Endothelial cell of umbilical vein (primary cell): ENCODE data around the gene IGSF9. TPM values are rescaled to one million over a fixed set of nuclear protein-coding genes. Genes with fewer than 3 reads are reported as not detected.

Experiments used
- BruUV-seq: library from RNA; stranded (reverse); fragments of 400-500 nt; replicated peaks from 2 replicates; lab custom pipeline; 2021; lab: Mats Ljungman, UMichigan
- CTCF ChIA-PET: fragments of 300-600, 350-600 bp; sonication (Branson Sonifier 250); formaldehyde crosslinking; loops from one replicate; lab custom pipeline; 2021; ENCODE audit warnings: antibody characterized with exemption, inconsistent platforms; lab: Charles Lee
- POLR2A ChIA-PET: fragments of 300-600, 350-600 bp; sonication (Branson Sonifier 250); formaldehyde crosslinking; loops from one replicate; lab custom pipeline; 2021; ENCODE audit warnings: antibody characterized with exemption, inconsistent platforms; lab: Charles Lee
- DNase-seq: peaks from one replicate; pipeline ENCODE4 v3.0.0-alpha.2; 2011; ENCODE audit warnings: low read depth, low spot score
- FAIRE-seq: peaks from 2 replicates; lab custom pipeline; 2011; peaks lifted over from hg19 to GRCh38; lab: Jason Lieb, UNC
- H2AFZ ChIP-seq: 2 replicates; pipeline ENCODE4 v1.6.0; 2012; ENCODE audit warnings: low read depth, low read length, control low read depth, inconsistent platforms
- H3K27ac ChIP-seq: 2 replicates; pipeline ENCODE4 v1.5.1; 2011; ENCODE audit warnings: low read depth, mild to moderate bottlenecking, control low read depth, low read length, moderate library complexity; ENCODE audit not compliant: insufficient read depth
- H3K27me3 ChIP-seq, 2 experiments: 2 replicates each; pipeline versions ENCODE4 v1.6.0 to v1.6.1; 2011; ENCODE audit warnings: low read length in 2 of 2, mixed read lengths in 1 of 2; ENCODE audit not compliant: control insufficient read depth in 2 of 2, insufficient read depth in 2 of 2
- H3K36me3 ChIP-seq, 2 experiments: 2 replicates in 1 of 2; 3 replicates in 1 of 2; pipeline ENCODE4 v1.5.1; 2011; ENCODE audit warnings: low read length in 2 of 2, mild to moderate bottlenecking in 1 of 2, moderate library complexity in 1 of 2; ENCODE audit not compliant: control insufficient read depth in 2 of 2, insufficient read depth in 2 of 2; ENCODE audit errors: extremely low read depth in 1 of 2
- H3K4me1 ChIP-seq: 3 replicates; pipeline ENCODE4 v1.5.1; 2011; ENCODE audit warnings: mild to moderate bottlenecking, low read length; ENCODE audit not compliant: control insufficient read depth, insufficient read depth; ENCODE audit errors: extremely low read depth
- H3K4me2 ChIP-seq: 2 replicates; pipeline ENCODE4 v1.6.1; 2011; ENCODE audit warnings: low read length, control low read depth, mixed read lengths; ENCODE audit not compliant: insufficient read depth
- H3K4me3 ChIP-seq, 3 experiments: fragments of 200-600 bp in 1 of 3; sonication (generic), shearing (Covaris generic) in 1 of 3; replicated peaks in 1 of 3; 2 replicates each; pipeline ENCODE4 v1.5.1; 2011 to 2016; ENCODE audit warnings: control low read depth in 3 of 3, low read length in 3 of 3, mild to moderate bottlenecking in 2 of 3, inconsistent platforms in 1 of 3, low read depth in 1 of 3, moderate library complexity in 1 of 3; ENCODE audit not compliant: insufficient read depth in 1 of 3
- H3K79me2 ChIP-seq: 2 replicates; pipeline ENCODE4 v1.6.0; 2012; ENCODE audit warnings: low read length, inconsistent platforms; ENCODE audit not compliant: control insufficient read depth, insufficient read depth
- H3K9ac ChIP-seq: replicated peaks from 2 replicates; pipeline ENCODE3; 2011; ENCODE audit warnings: low read length, control low read depth; ENCODE audit not compliant: insufficient read depth; ENCODE audit errors: extremely low read depth
- H3K9me1 ChIP-seq: replicated peaks from 3 replicates; pipeline ENCODE4 v1.6.0; 2011; ENCODE audit warnings: mild to moderate bottlenecking, low read length; ENCODE audit not compliant: control insufficient read depth, insufficient read depth; ENCODE audit errors: extremely low read depth
- H3K9me3 ChIP-seq: replicated peaks from 2 replicates; pipeline ENCODE4 v1.5.1; 2012; ENCODE audit warnings: low read length, inconsistent platforms; ENCODE audit not compliant: control insufficient read depth, insufficient read depth
- H4K20me1 ChIP-seq: replicated peaks from 2 replicates; pipeline ENCODE3; 2011; ENCODE audit warnings: mild to moderate bottlenecking, low read length; ENCODE audit not compliant: control insufficient read depth, insufficient read depth; ENCODE audit errors: extremely low read depth
- EZH2 ChIP-seq: IDR thresholded peaks from 2 replicates; pipeline ENCODE4 v1.6.1; 2012; ENCODE audit warnings: borderline replicate concordance, low read depth, mild to moderate bottlenecking, moderate library complexity, low read length, inconsistent platforms; ENCODE audit not compliant: severe bottlenecking
- FOS ChIP-seq: IDR thresholded peaks from 2 replicates; pipeline ENCODE4 v1.6.1; 2011; ENCODE audit warnings: mild to moderate bottlenecking, low read length, moderate library complexity, borderline replicate concordance; ENCODE audit not compliant: insufficient read depth
- JUN ChIP-seq: IDR thresholded peaks from 2 replicates; pipeline ENCODE4 v1.6.1; 2011; ENCODE audit warnings: borderline replicate concordance, low read depth; ENCODE audit not compliant: insufficient read length, insufficient read depth
- dilution Hi-C: fragments of 300-500 bp; cut with MboI; formaldehyde crosslinking; loops from one replicate; pipeline ENCODE4 v1.15.0; 2019; ENCODE audit warnings: low sequenced_read_pairs; ENCODE audit not compliant: extremely low pct_ligation_motif_present
- intact Hi-C: fragments of 100-400 bp; cut with micrococcal nuclease; formaldehyde crosslinking; loops from one replicate; pipeline ENCODE4 v1.10.0; 2022
- polyA plus RNA-seq, 4 experiments: library from polyadenylated mRNA; depleted of rRNA in 3 of 4; stranded (reverse) in 3 of 4; unstranded in 1 of 4; fragments of >200 nt; gene quantifications; 2 replicates each; pipeline versions ENCODE4 v1.2.1 to v1.2.3, GENCODE V29; 2011 to 2012; ENCODE audit warnings: missing spikeins in 1 of 4
- total RNA-seq: library from RNA; stranded (reverse); gene quantifications from 2 replicates; pipeline ENCODE4 v1.2.3, GENCODE V29; 2021

The IGSF9 gene
- total and polyA plus RNA-seq, 2 donors (not counting 3 experiments of a cell fraction or from before 2014, with no cell fraction given), result 0.15 TPM

GRCh38 chr1:159883134-159883533 lies 62.3 kb downstream of the IGSF9 start:
- ChIA-PET CTCF (interaction anchor here (1.3 to 5.0 kb wide), 3 partner anchors 7 to 102 kb away, joined by 4 to 36 read pairs (median 31); partner anchors contain the start of gene DUSP23), POLR2A (no interaction called here)
- Histone ChIP-seq H4K20me1 (no peaks in the 10 kb centered on the region), H3K9me3 (no peaks in the 10 kb centered on the region), H3K4me1 (peaks cover 16% of the 10 kb centered on the region), H3K9me1 (no peaks in the 10 kb centered on the region), H3K27me3 (no peaks in the 10 kb centered on the region), H3K36me3 (no peaks in the 10 kb centered on the region), H3K4me2 (no peak overlapping the region), H3K27ac (no peak overlapping the region), H2AFZ (no peak overlapping the region), H3K9ac (no peak overlapping the region), H3K4me3 (no peak overlapping the region), H3K79me2 (no peaks in the 10 kb centered on the region)
- no peak for TF ChIP-seq EZH2
- intact Hi-C loops (loop anchor here (2.0 kb wide), 1 partner anchor 28 kb away; no protein-coding TSS in a partner anchor), dilution Hi-C loops (no loop called here)
- no peak for FAIRE-seq
- no peak for DNase-seq
- no TSS peak for BruUV-seq

- Histone ChIP-seq H3K9ac (no peak overlapping the region), H4K20me1 (no peaks in the 10 kb centered on the region), H2AFZ (no peak overlapping the region), H3K4me2 (peak overlapping the region; percentile 65), H3K36me3 (no peaks in the 10 kb centered on the region), H3K9me1 (no peaks in the 10 kb centered on the region), H3K4me1 (peaks cover 16% of the 10 kb centered on the region), H3K27me3 (no peaks in the 10 kb centered on the region), H3K4me3 (no peak overlapping the region), H3K9me3 (no peaks in the 10 kb centered on the region), H3K79me2 (no peaks in the 10 kb centered on the region), H3K27ac (peak overlapping the region; percentile 70)
- DNase-seq (peak; percentile 28), FAIRE-seq (peak; percentile 55)
- POLR2A ChIA-PET, result no interaction called here
- CTCF ChIA-PET, result interaction anchor here (1.3 to 5.0 kb wide), 3 partner anchors 8 to 102 kb away, joined by 4 to 36 read pairs (median 31); partner anchors contain the start of gene DUSP23
- intact Hi-C loops (loop anchor here (2.0 kb wide), 1 partner anchor 28 kb away; no protein-coding TSS in a partner anchor), dilution Hi-C loops (no loop called here)
- peak; percentile 41 for TF ChIP-seq FOS
- TF ChIP-seq JUN, result no peak
- no TSS peak for BruUV-seq
Measured at GRCh38 chr1:159882527-159882862, 62.9 kb downstream of the IGSF9 start.
